Smooth muscle cell (in vitro differentiated cells): Measurements from ENCODE around the gene SGMS2. TPM values are rescaled to one million over a fixed set of nuclear protein-coding genes. Genes with fewer than 3 reads are reported as not detected.
"Not testable (repeated sequence)": the region's sequence is repeated elsewhere in the genome, so short reads cannot be mapped to it uniquely, and the experiment has no call there.

Experiments
- DNase-seq: peaks from one replicate; lab custom pipeline; 2025; ENCODE audit not compliant: unreplicated experiment; lab: John Stamatoyannopoulos, UW
- H2AFZ ChIP-seq: fragments of 200-600 bp; sonication (generic); 2 replicates; pipeline ENCODE4 v1.6.0; 2016; ENCODE audit warnings: antibody characterized with exemption, low read depth, mild to moderate bottlenecking
- H3F3A ChIP-seq: fragments of 200-600 bp; sonication (generic); 2 replicates; pipeline ENCODE4 v1.6.0; 2017; ENCODE audit warnings: antibody characterized with exemption, low read depth
- H3K27ac ChIP-seq: fragments of 200-600 bp; sonication (generic); 2 replicates; pipeline ENCODE4 v1.5.1; 2016; ENCODE audit warnings: low read depth, mild to moderate bottlenecking
- H3K27me3 ChIP-seq: fragments of 200-600 bp; sonication (generic); 2 replicates; pipeline ENCODE4 v1.6.1; 2016; ENCODE audit warnings: low read depth, mild to moderate bottlenecking
- H3K36me3 ChIP-seq: fragments of 200-600 bp; sonication (generic); 2 replicates; pipeline ENCODE4 v1.5.1; 2016; ENCODE audit warnings: low read depth
- H3K4me1 ChIP-seq: fragments of 200-600 bp; sonication (generic); 2 replicates; pipeline ENCODE4 v1.5.1; 2016; ENCODE audit warnings: low read depth
- H3K4me2 ChIP-seq: fragments of 200-600 bp; sonication (generic); 2 replicates; pipeline ENCODE4 v1.6.0; 2016; ENCODE audit warnings: mild to moderate bottlenecking
- H3K4me3 ChIP-seq: fragments of 200-600 bp; sonication (generic); 2 replicates; pipeline ENCODE4 v1.5.1; 2016; ENCODE audit warnings: mild to moderate bottlenecking
- H3K79me2 ChIP-seq: fragments of 200-600 bp; sonication (generic); 2 replicates; pipeline ENCODE4 v1.6.0; 2016; ENCODE audit warnings: low read depth, mild to moderate bottlenecking
- H3K9ac ChIP-seq: fragments of 200-600 bp; sonication (generic); 2 replicates; pipeline ENCODE4 v1.6.0; 2016; ENCODE audit warnings: low read depth
- H3K9me3 ChIP-seq: fragments of 200-600 bp; sonication (generic); replicated peaks from 2 replicates; pipeline ENCODE4 v1.5.1; 2016; ENCODE audit warnings: low read depth
- H4K20me1 ChIP-seq: fragments of 200-600 bp; sonication (generic); 2 replicates; pipeline ENCODE4 v1.6.0; 2016; ENCODE audit warnings: low read depth
- CTCF ChIP-seq: fragments of 200-600 bp; sonication (generic); IDR thresholded peaks from 2 replicates; pipeline ENCODE4 v1.5.1; 2017; ENCODE audit warnings: borderline replicate concordance, mild to moderate bottlenecking, antibody characterized with exemption; ENCODE audit not compliant: insufficient read depth, poor library complexity, severe bottlenecking
- WGBS: methylation state at CpG from one replicate; pipeline ENCODE4 v1.1.7; 2016; ENCODE audit warnings: low lambda C conversion rate; 5-methylcytosine and 5-hydroxymethylcytosine counted together
- polyA plus RNA-seq: library from polyadenylated mRNA; unstranded; fragments of >200 nt; fragmentation: Nextera tagmentation; extraction: Ambion mirVana; gene quantifications from 2 replicates; pipeline ENCODE4 v1.2.1, GENCODE V29; 2016
- total RNA-seq: library from RNA; depleted of rRNA; stranded (reverse); fragments of >200 nt; gene quantifications from 2 replicates; pipeline ENCODE4 v1.2.3, GENCODE V29; 2014

Gene SGMS2
- total and polyA plus RNA-seq, 2 experiments from 2014 or later: 16.2 to 55.5 TPM

DNA sequence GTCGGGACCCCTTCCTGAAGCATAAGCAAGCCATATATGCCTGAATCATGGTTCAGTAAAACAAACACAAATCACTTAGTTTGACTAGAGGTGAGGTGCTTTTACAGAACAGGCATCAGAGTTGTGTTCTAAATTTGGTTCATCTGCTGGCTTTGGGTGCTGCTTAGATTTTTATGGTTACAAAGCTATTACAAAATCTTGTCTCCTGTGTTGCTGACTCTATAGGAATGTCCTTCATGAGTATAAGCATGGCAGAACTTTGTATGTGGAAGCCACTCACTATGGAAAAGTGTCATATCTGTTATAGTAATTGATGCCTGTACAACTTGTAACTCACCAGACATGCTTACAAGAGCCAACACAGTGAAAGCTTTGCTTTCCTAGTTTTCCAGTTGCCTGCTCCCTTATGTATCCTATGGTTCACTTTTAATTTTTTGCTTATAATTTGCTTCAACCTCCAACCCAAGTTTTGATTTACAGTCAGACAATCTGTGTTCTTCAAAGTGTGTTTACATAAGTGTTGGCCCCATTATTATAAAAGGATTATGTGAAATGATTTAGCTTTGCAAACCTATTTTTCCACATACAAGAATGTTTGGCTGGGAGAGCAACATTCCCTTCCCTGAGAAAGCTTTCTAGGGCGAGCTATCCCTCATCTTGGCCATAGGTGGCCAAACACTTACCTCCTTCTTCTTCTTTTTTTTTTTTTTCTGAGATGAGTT is 76.6 kb downstream of the SGMS2 start:
- no peak for DNase-seq
- no peaks in the 10 kb centered on the region for H4K20me1 ChIP-seq
- no peaks in the 10 kb centered on the region for H3K27me3 ChIP-seq
- H3K27ac ChIP-seq: peak overlapping the region; percentile 48
- H3K36me3 ChIP-seq: peaks cover 3% of the 10 kb centered on the region
- no peak overlapping the region for H3K4me3 ChIP-seq
- no peak overlapping the region for H3K9ac ChIP-seq
- no peaks in the 10 kb centered on the region for H3K4me1 ChIP-seq
- H3K4me2 ChIP-seq: no peak overlapping the region
- H3F3A ChIP-seq: no peaks in the 10 kb centered on the region
- no peaks in the 10 kb centered on the region for H3K79me2 ChIP-seq
- TF ChIP-seq CTCF: no peak
- WGBS: 98% methylated on average over 2 of the region's 2 CpGs
- H2AFZ ChIP-seq: no peak overlapping the region
- H3K9me3 ChIP-seq: no peaks in the 10 kb centered on the region

GRCh38 chr4:107902715-107903114 is 78.0 kb downstream of the SGMS2 start:
- Histone ChIP-seq H3F3A (no peaks in the 10 kb centered on the region), H3K4me3 (no peak overlapping the region), H3K79me2 (no peaks in the 10 kb centered on the region), H3K36me3 (peaks cover 3% of the 10 kb centered on the region), H3K27ac (peak overlapping the region; percentile 15), H2AFZ (no peak overlapping the region), H4K20me1 (no peaks in the 10 kb centered on the region), H3K27me3 (no peaks in the 10 kb centered on the region), H3K4me2 (no peak overlapping the region), H3K9me3 (no peaks in the 10 kb centered on the region), H3K9ac (no peak overlapping the region), H3K4me1 (no peaks in the 10 kb centered on the region)
- 93% methylated on average over 2 of the region's 2 CpGs for WGBS
- TF ChIP-seq CTCF: no peak
- DNase-seq: no peak

GRCh38 chr4:107905082-107905481 is 80.3 kb downstream of the SGMS2 start:
- not testable (repeated sequence) for H3K4me1 ChIP-seq, H3K79me2 ChIP-seq, H3K9me3 ChIP-seq, H3K27ac ChIP-seq, H3K4me2 ChIP-seq, H3K27me3 ChIP-seq, H2AFZ ChIP-seq, H3K36me3 ChIP-seq, H3F3A ChIP-seq, H4K20me1 ChIP-seq, DNase-seq, H3K9ac ChIP-seq, H3K4me3 ChIP-seq
- 93% methylated on average over 3 of the region's 3 CpGs for WGBS

DNA sequence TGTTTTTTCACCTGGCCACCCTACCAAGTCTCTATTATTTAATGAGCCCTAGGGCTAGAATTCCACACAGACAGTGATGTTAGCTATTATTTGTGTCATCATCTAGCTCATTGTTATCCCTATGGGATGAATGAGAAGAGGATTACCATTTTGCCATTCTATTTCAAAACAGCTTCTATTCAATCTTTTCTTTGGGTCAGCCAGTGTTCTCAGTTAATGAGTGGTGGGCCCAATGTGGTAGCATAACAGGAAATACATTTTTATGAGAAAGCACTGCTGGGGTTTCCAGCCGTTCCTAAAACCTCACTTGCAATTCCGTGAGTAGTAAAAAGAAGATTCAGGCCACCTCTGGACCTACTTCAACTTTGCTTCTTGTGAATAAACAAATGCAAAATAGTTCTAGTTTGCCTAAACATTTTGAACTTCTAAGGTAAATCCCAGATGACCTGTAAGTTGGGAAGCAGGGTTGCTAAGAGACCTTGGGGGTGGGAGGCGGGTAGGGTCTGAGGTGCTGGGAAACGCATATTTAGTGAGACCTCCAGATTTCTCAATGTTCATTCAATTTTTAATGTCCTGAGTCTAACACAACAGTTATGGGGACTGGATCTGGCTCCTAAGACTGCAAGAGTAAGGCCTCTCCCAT is 81.8 kb downstream of the SGMS2 start:
- Histone ChIP-seq H3K9me3 (no peaks in the 10 kb centered on the region), H3K4me2 (no peak overlapping the region), H3K9ac (no peak overlapping the region), H3K27me3 (no peaks in the 10 kb centered on the region), H4K20me1 (no peaks in the 10 kb centered on the region), H3F3A (no peaks in the 10 kb centered on the region), H3K36me3 (peaks cover 3% of the 10 kb centered on the region), H3K79me2 (no peaks in the 10 kb centered on the region), H3K4me3 (no peak overlapping the region), H2AFZ (no peak overlapping the region), H3K4me1 (no peaks in the 10 kb centered on the region), H3K27ac (no peak overlapping the region)
- TF ChIP-seq CTCF: no peak
- 88% methylated on average over 4 of the region's 4 CpGs for WGBS
- DNase-seq: no peak
